HG03460 (cell line): ENCODE measurements around the gene HPN.

Experiments used
- ATAC-seq: cut with Tn5 transposase; IDR thresholded peaks from one replicate; pipeline ENCODE4 v1.9.1; 2021; ENCODE audit not compliant: unreplicated experiment

Gene HPN

DNA sequence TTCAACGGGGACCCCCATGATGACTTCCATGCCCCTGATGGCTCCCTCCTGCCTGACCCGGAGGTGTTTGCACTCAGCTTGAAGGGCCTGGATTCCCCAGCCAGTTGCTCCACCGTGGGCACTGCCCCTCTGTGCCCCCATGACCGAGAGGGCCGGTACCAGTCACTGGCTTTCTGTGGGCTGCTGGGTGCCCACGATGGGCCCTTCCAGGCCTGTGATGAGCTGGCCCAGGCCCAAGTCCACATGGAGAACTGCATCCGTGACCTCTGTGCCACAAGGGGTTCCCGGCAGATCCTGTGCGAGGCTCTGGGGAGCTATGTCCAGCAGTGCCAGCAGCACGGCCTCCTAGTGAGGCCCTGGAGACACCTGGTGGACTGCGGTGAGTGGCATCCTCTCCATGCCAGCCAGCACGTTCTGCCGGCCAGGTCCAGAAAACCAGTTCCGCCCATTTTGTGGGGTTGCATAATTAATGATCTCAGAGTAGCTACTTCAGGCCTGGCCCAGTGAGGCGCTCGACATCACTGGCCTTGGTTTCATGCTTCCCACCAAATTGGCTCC, 39.2 kb downstream of the HPN start:
- ATAC-seq: no peak

DNA sequence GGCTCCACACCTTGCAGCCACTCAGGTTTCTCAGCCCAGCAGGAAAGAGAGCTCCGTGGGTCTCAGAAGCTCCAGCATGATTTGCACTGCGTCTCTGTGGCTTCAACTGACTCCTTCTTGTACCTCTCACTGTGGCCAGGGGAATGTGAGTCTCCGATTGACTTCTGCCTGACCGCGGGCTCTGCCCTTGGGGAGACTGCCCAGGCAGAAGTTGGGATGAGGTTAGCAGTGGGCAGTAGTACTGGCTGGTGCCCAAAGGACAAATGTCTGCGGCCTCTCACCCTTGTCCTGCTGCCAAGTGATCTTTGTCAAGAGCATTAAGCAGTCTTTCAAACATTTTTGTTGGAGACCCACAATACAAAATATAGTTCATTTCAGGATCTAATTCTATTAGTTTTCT, 39.7 kb downstream of the HPN start:
- ATAC-seq: no peak

DNA sequence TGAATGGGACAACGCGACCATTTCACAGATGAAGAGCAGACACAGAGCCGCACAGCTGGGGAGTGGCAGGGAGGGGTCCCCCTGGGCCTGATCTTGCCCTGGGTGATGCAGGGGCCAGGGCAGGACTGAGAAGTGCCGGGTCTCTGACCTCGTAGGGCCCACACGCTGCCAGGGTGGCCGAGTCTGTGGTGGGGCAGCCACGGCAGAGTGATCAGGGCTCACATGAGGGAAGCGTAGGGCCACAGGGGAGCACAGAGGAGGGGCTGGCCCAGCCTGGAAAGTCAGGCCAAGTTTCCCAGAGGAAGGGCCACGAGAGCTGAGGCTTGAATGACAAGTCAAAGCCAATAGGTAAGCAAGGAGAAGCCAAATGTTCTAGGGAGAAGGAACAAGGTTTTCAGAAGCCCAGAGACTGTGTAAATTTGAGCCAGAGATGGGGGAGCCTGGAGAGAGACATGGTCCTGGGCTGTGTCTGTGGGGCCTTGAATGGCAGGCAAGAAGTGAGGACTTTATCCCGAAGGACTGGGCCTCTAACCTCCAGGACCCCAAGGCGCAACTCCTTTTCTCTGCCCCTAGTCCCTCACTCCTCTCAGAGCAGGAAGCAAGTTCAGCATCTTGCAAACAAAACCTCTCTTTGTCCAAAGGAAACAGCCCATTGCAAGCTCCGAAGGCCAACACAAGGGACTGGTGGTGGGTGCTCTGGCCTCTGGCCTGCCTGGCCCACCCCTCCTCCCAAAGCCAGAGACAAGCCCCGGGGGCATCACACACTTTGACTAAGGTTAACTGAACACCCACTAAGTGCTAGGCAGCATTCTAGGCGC, 42.4 kb downstream of the HPN start:
- ATAC-seq: no peak

- no peak for ATAC-seq
These were observed 42.9 kb downstream of the HPN start for GRCh38 chr19:35084509-35084762.

DNA sequence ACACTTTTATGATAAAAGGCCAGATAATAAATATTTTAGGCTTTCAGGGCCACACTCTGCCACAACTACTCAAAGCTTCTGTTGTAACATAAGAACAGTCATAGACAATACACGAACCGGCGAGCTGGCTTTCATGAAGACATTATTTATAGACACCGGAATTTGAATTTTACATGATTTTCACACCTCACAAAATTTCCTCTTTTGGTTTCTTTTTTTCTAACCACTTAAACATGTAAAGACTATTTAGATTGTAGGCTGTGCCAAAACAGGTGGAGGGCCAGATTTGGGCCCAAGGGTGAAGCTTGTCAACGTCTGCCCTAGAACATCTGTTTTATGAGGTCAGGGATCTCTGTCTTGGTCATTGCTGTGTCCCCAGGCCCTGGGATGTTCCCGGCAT, 44.4 kb downstream of the HPN start:
- ATAC-seq: no peak

- no peak for ATAC-seq
These were observed 44.9 kb downstream of the HPN start for GRCh38 chr19:35086455-35086854.

DNA sequence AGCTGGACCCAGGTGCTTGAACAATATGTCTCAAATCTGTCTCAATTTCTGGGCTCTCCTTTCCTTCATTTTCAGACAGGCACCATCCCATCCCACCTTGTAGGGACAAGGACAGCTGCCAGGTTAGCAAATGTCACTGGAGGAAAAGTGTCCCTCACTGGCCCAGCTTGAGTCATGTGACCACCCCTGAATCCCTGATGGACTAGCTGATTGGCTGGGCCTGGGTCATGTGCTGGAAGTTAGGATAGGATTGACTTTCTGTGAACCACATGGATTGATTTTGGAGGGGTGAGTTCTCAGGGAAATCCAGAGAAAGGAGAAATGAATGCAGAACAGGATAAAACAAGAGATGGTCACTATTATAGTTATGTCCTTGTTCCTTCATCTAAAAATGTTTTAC, 45.9 kb downstream of the HPN start:
- ATAC-seq: no peak

GRCh38 chr19:35088131-35088913, 46.8 kb downstream of the HPN start:
- ATAC-seq: no peak

GRCh38 chr19:35089554-35089953, 48.0 kb downstream of the HPN start:
- no peak for ATAC-seq

- ATAC-seq: no peak
These were observed 48.6 kb downstream of the HPN start for GRCh38 chr19:35090160-35090505.

GRCh38 chr19:35090506-35091214, 49.1 kb downstream of the HPN start:
- no peak for ATAC-seq

DNA sequence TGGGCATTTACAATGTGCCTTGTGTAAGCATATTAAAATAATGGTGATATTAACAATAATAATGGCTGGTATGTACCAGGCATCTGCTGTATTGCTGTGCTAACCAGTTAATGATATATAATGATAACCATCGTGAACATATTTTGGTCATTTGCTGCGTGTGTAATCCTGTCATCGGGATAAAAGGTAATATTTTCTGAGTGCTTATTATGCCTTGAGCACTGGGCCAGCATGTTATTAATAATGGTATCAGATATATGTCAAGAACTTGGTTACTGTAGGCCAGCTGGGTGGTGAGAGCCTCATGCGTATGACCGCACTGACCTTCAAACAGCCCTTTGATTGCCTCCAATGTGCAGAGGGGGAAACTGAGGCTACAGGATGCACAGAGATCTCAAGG, 51.9 kb downstream of the HPN start:
- no peak for ATAC-seq

- no peak for ATAC-seq
These were observed 52.6 kb downstream of the HPN start for GRCh38 chr19:35093941-35094647.

- no peak for ATAC-seq
These were observed 53.1 kb downstream of the HPN start for GRCh38 chr19:35094656-35095055.

GRCh38 chr19:35095667-35096368, 54.3 kb downstream of the HPN start:
- ATAC-seq: no peak

- ATAC-seq: no peak
These were observed 57.0 kb downstream of the HPN start for GRCh38 chr19:35098413-35099049.

DNA sequence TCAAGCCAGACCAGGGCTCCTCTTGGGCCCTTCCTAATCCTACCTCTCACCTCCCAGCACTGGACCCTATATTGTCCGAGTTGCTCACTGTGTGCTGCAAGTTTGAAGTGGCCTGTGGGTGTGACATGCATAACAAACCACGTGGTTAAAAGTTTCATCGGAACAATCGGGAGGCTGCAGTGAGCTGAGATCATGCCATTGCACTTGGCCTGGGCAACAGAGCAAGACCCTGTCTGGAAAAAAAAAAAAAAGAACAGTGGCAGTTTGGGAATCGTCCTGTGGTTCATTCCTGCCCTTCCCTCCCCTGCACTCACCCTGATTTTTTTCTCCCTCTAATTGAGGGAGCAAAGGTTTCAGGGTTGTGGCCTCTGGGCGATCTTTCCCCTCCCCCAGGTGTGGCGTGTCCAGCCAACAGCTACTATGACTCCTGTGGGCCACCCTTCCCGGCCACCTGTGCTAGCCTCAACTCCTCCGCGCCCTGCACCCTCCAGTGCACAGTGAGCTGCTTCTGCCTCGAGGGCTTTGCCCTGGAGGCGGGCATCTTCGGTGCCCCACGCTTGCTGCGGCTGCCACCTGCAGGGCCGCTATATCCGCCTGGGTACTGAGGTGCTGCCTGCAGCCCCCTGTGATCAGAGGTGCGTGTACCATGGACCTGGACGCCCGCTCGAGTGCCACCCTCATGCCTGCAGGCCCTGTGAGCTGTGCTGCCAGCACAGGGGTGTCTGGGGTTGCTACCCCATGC, 57.8 kb downstream of the HPN start:
- no peak for ATAC-seq

DNA sequence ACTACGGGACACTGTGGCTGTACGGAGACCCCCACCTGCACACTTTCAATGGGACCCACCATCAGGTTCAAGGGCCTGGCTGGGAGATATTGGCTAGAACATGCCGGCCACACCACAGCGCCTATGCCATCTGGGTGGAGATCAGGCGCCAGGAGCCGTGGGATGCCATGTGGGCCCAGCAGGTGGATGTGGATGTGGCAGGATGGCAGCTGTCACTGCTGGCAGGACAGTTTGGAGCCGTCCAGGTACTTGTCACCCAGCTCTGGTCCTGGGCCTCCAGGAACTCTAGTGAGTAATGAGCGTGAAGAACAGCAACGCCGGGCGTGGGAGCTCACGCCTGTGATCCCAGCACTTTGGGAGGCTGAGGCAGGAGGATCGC, 58.4 kb downstream of the HPN start:
- no peak for ATAC-seq
